ENCODE results near the gene AKIP1.

Gene AKIP1

DNA sequence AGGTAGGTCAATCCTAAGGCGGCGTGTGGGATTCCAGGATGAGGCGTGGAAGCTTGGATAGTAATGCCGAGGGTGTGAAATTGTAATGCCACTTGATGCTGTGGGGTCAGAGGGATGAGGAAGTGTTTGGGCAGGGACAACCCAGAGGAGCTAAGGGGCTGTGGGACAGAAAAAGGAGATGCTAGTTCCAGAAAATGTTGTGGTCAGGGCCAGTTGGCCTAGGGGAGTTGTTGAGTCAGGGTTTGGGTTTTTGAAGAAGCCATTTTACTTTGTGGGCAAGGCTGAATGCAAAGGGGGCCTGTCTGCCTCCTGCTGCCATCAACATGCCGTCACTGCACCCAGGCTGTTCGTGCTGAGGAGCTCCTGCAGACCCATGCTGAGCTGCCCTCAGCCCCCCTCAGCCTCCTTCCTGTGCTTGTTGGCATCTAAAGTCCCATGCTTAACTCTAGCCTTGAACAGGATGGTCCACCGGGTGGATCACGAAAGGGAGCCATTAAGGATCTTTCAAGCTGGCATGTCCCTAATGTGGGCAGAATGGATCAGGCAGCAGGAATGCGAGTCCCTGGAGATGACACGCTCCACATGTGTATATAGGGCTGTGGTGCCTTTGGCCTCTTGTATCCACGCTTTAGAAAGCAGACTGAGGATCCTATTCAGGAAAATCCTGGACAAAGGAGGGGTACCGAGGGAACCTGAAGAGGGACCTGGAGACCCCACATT is 19.6 kb downstream of the AKIP1 start:
- no peaks in the 10 kb centered on the region for H3K79me1 ChIP-seq (replicated peaks; ENCODE audit: low read length, poor library complexity, severe bottlenecking)
- no peak overlapping the region for H2BK15ac ChIP-seq (ENCODE audit: low read depth, poor library complexity, severe bottlenecking)
- H2AK5ac ChIP-seq (ENCODE audit: low read length, severe bottlenecking), result no peak overlapping the region
- H3K23ac ChIP-seq (ENCODE audit: low read length in 2 of 2), result no peak overlapping the region
- WGBS, result 94% methylated on average over 12 of the region's 12 CpGs
- no peak for DNase-seq
- no peak overlapping the region for H3K9ac ChIP-seq (ENCODE audit: low read length)
- H3K4me1 ChIP-seq (ENCODE audit: control insufficient read depth, insufficient read depth, low read depth, low read length), result peaks cover 9% of the 10 kb centered on the region
- no peak overlapping the region for H2BK5ac ChIP-seq (ENCODE audit: low read depth, low read length, poor library complexity, severe bottlenecking)
- no peaks in the 10 kb centered on the region for H3K9me3 ChIP-seq (ENCODE audit: control insufficient read depth, low read length)
- H2AFZ ChIP-seq (ENCODE audit: low read depth, low read length), result no peak overlapping the region
- no peaks in the 10 kb centered on the region for H3K27me3 ChIP-seq (ENCODE audit: control insufficient read depth in 1 of 2, insufficient read depth in 1 of 2, low read length in 2 of 2)
- H3K18ac ChIP-seq (ENCODE audit: low read depth in 1 of 2, low read length in 2 of 2), result peak overlapping the region in 1 of 2 experiments; percentile 1
- H2BK12ac ChIP-seq (ENCODE audit: low read length in 2 of 2), result peak overlapping the region; percentile 21 to 30
- H2BK120ac ChIP-seq (ENCODE audit: low read depth, low read length), result no peak overlapping the region
- H4K8ac ChIP-seq (ENCODE audit: low read length), result no peak overlapping the region
- peaks cover under 1 to 7% of the 10 kb centered on the region in 2 experiments for H3K36me3 ChIP-seq (ENCODE audit: control insufficient read depth in 1 of 2, insufficient read depth in 2 of 2, low read depth in 1 of 2, low read length in 2 of 2)
- no peak overlapping the region for H3K4me3 ChIP-seq (ENCODE audit: insufficient read depth in 1 of 2, low read depth in 1 of 2, low read length in 2 of 2)
- no peak overlapping the region for H3K4ac ChIP-seq (ENCODE audit: low read depth in 1 of 2, low read length in 2 of 2)
- no peak overlapping the region for H4K91ac ChIP-seq (ENCODE audit: low read length)
- no peak overlapping the region for H3K4me2 ChIP-seq (ENCODE audit: low read length, poor library complexity, severe bottlenecking)
- H3K14ac ChIP-seq (ENCODE audit: low read length in 2 of 2), result peak overlapping the region in 1 of 2 experiments; percentile 0
- H3K27ac ChIP-seq (ENCODE audit: low read length, poor library complexity, severe bottlenecking), result no peak overlapping the region

DNA sequence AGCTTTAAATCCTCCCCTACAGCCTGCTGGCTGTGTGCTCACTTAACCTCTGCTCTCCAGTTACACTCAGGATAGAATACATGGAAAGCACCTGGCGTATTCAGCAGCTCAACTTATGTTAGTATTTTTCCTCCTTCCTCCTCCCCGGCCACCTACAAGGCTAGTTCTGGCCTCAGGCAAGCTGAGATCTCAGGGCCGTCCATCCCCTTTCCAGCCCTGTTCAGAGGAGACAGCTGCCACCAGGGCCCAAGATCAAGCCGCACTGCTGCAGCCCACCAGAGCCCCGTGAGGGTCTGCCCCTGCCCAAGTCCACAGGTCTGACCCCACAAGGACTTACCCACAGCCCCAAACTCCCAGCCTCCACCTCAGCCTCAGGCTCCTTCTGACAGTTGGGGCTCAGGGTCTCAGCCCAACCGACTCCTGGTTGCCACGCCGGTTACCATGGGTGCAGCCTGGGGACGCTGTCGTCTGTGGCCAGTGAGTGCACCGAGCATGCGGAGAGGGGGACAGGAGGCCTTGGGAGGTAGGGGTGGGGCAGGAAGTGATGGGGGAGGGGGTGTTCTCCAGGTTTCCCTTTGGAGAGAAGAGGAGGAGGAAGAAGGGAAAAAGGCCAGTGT is 21.7 kb downstream of the AKIP1 start, which contains the start of gene C11orf16:
C11orf16 (minus strand) TSS at position 384 of the 617 bp plus-strand sequence. CDS start 639 bp downstream, outside the sequence.
- Histone ChIP-seq H4K8ac (ENCODE audit: low read length) (no peak within 1 kb of the TSS), H3K27ac (ENCODE audit: low read length, poor library complexity, severe bottlenecking) (no peak within 1 kb of the TSS), H3K23ac (ENCODE audit: low read length in 2 of 2) (no peak within 1 kb of the TSS), H2AFZ (ENCODE audit: low read depth, low read length) (no peak within 1 kb of the TSS), H3K9me3 (ENCODE audit: control insufficient read depth, low read length) (no peaks in the 10 kb centered on the region), H3K4me3 (ENCODE audit: insufficient read depth in 1 of 2, low read depth in 1 of 2, low read length in 2 of 2) (no peak within 1 kb of the TSS), H4K91ac (ENCODE audit: low read length) (peak within 1 kb of the TSS; percentile 84), H2BK12ac (ENCODE audit: low read length in 2 of 2) (peak within 1 kb of the TSS; percentile 95 to 96), H2AK5ac (ENCODE audit: low read length, severe bottlenecking) (peak within 1 kb of the TSS; percentile 60), H3K4me1 (ENCODE audit: control insufficient read depth, insufficient read depth, low read depth, low read length) (peaks cover 11% of the 10 kb centered on the region), H3K9ac (ENCODE audit: low read length) (no peak within 1 kb of the TSS), H2BK120ac (ENCODE audit: low read depth, low read length) (no peak within 1 kb of the TSS), H3K4me2 (ENCODE audit: low read length, poor library complexity, severe bottlenecking) (no peak within 1 kb of the TSS), H3K79me1 (replicated peaks; ENCODE audit: low read length, poor library complexity, severe bottlenecking) (no peaks in the 10 kb centered on the region), H3K14ac (ENCODE audit: low read length in 2 of 2) (peak within 1 kb of the TSS in 1 of 2 experiments; percentile 89), H3K36me3 (ENCODE audit: control insufficient read depth in 1 of 2, insufficient read depth in 2 of 2, low read depth in 1 of 2, low read length in 2 of 2) (no peaks in the 10 kb centered on the region), H3K4ac (ENCODE audit: low read depth in 1 of 2, low read length in 2 of 2) (peak within 1 kb of the TSS in 1 of 2 experiments; percentile 18), H2BK5ac (ENCODE audit: low read depth, low read length, poor library complexity, severe bottlenecking) (peak within 1 kb of the TSS; percentile 23), H2BK15ac (ENCODE audit: low read depth, poor library complexity, severe bottlenecking) (peak within 1 kb of the TSS; percentile 65), H3K18ac (ENCODE audit: low read depth in 1 of 2, low read length in 2 of 2) (peak within 1 kb of the TSS; percentile 37 to 68), H3K27me3 (ENCODE audit: control insufficient read depth in 1 of 2, insufficient read depth in 1 of 2, low read length in 2 of 2) (no peaks in the 10 kb centered on the region)
- WGBS, result 87% methylated on average over 12 of the region's 12 CpGs
- no peak for DNase-seq

DNA sequence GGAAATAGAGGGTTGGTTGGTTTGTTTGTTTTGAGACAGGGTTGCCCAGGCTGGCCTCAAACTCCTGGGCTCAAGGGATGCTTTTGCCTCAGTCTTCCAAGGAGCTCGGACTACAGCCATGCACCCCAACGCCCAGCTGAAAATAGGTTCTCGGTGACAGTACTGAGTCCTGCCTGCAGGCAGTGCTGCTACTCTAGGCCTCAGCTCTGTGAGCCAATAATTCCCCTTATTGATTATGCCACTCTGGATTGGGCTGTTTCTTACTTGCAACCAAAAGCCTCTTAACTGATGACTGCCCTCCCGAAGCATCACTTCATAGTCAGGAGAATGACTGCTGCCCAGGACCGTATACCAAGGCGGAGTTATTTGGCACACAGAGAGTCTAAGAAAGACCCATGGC is 22.9 kb downstream of the AKIP1 start:
- no peak overlapping the region for H4K8ac ChIP-seq (ENCODE audit: low read length)
- H3K9me3 ChIP-seq (ENCODE audit: control insufficient read depth, low read length), result no peaks in the 10 kb centered on the region
- H3K4ac ChIP-seq (ENCODE audit: low read depth in 1 of 2, low read length in 2 of 2), result no peak overlapping the region
- H3K14ac ChIP-seq (ENCODE audit: low read length in 2 of 2), result no peak overlapping the region
- no peak overlapping the region for H3K23ac ChIP-seq (ENCODE audit: low read length in 2 of 2)
- H3K27ac ChIP-seq (ENCODE audit: low read length, poor library complexity, severe bottlenecking), result no peak overlapping the region
- H2BK15ac ChIP-seq (ENCODE audit: low read depth, poor library complexity, severe bottlenecking), result no peak overlapping the region
- H4K91ac ChIP-seq (ENCODE audit: low read length), result no peak overlapping the region
- H2BK12ac ChIP-seq (ENCODE audit: low read length in 2 of 2), result peak overlapping the region in 1 of 2 experiments; percentile 95
- H3K9ac ChIP-seq (ENCODE audit: low read length), result no peak overlapping the region
- H2AFZ ChIP-seq (ENCODE audit: low read depth, low read length), result no peak overlapping the region
- peak overlapping the region; percentile 0 to 34 for H3K18ac ChIP-seq (ENCODE audit: low read depth in 1 of 2, low read length in 2 of 2)
- H3K36me3 ChIP-seq (ENCODE audit: control insufficient read depth in 1 of 2, insufficient read depth in 2 of 2, low read depth in 1 of 2, low read length in 2 of 2), result no peaks in the 10 kb centered on the region
- peaks cover 11% of the 10 kb centered on the region for H3K4me1 ChIP-seq (ENCODE audit: control insufficient read depth, insufficient read depth, low read depth, low read length)
- no peak overlapping the region for H3K4me2 ChIP-seq (ENCODE audit: low read length, poor library complexity, severe bottlenecking)
- H2AK5ac ChIP-seq (ENCODE audit: low read length, severe bottlenecking), result no peak overlapping the region
- 92% methylated on average over 6 of the region's 6 CpGs for WGBS
- peak overlapping the region; percentile 23 for H2BK5ac ChIP-seq (ENCODE audit: low read depth, low read length, poor library complexity, severe bottlenecking)
- no peak overlapping the region for H2BK120ac ChIP-seq (ENCODE audit: low read depth, low read length)
- no peaks in the 10 kb centered on the region for H3K27me3 ChIP-seq (ENCODE audit: control insufficient read depth in 1 of 2, insufficient read depth in 1 of 2, low read length in 2 of 2)
- H3K79me1 ChIP-seq (replicated peaks; ENCODE audit: low read length, poor library complexity, severe bottlenecking), result no peaks in the 10 kb centered on the region
- peak; percentile 17 for DNase-seq
- no peak overlapping the region for H3K4me3 ChIP-seq (ENCODE audit: insufficient read depth in 1 of 2, low read depth in 1 of 2, low read length in 2 of 2)

DNA sequence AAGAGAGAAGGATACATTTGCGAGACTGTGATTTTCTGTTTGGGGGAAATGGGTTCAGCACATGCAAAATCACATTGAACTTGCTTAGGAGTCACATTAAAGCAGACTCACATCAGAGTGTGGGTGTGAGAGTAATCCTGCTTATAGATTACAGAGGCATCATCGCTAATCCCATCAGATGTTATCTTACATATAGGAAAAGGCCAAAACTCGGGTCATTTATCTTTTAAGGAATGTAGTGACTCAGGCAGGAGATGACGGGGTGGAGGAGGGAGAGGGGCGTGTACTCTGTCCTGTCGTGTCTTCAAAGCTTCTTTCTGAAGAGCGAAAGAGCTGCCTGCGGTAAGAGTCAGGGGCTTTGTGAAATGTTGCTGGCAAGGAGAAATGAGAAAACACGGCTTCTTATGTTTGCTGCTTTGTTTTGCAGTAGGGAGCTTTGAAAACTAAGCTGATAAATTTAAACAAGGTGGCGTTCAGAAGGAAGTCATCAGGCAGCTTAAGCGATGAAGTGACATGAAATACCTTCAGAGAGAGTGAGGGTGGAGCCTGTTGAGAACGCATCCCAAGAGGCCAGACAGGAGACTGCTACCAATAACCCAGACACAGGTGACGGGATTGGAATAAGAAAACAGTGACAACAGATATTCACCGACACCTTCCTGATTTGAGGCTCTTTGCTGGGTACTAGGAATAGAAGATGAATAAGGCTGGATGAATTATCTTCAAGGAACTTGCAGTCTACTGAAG is 23.9 kb downstream of the AKIP1 start:
- Histone ChIP-seq H3K4me2 (ENCODE audit: low read length, poor library complexity, severe bottlenecking) (peak overlapping the region; percentile 7), H2BK5ac (ENCODE audit: low read depth, low read length, poor library complexity, severe bottlenecking) (no peak overlapping the region), H3K4ac (ENCODE audit: low read depth in 1 of 2, low read length in 2 of 2) (no peak overlapping the region), H2AFZ (ENCODE audit: low read depth, low read length) (no peak overlapping the region), H3K27ac (ENCODE audit: low read length, poor library complexity, severe bottlenecking) (no peak overlapping the region), H4K8ac (ENCODE audit: low read length) (no peak overlapping the region), H3K9me3 (ENCODE audit: control insufficient read depth, low read length) (no peaks in the 10 kb centered on the region), H3K4me3 (ENCODE audit: insufficient read depth in 1 of 2, low read depth in 1 of 2, low read length in 2 of 2) (peak overlapping the region in 1 of 2 experiments; percentile 52), H2BK12ac (ENCODE audit: low read length in 2 of 2) (peak overlapping the region in 1 of 2 experiments; percentile 21), H3K36me3 (ENCODE audit: control insufficient read depth in 1 of 2, insufficient read depth in 2 of 2, low read depth in 1 of 2, low read length in 2 of 2) (no peaks in the 10 kb centered on the region), H4K91ac (ENCODE audit: low read length) (no peak overlapping the region), H3K23ac (ENCODE audit: low read length in 2 of 2) (no peak overlapping the region), H3K4me1 (ENCODE audit: control insufficient read depth, insufficient read depth, low read depth, low read length) (peaks cover 11% of the 10 kb centered on the region), H3K14ac (ENCODE audit: low read length in 2 of 2) (no peak overlapping the region), H3K79me1 (replicated peaks; ENCODE audit: low read length, poor library complexity, severe bottlenecking) (no peaks in the 10 kb centered on the region), H3K18ac (ENCODE audit: low read depth in 1 of 2, low read length in 2 of 2) (peak overlapping the region in 1 of 2 experiments; percentile 28), H2BK120ac (ENCODE audit: low read depth, low read length) (no peak overlapping the region), H3K27me3 (ENCODE audit: control insufficient read depth in 1 of 2, insufficient read depth in 1 of 2, low read length in 2 of 2) (no peaks in the 10 kb centered on the region), H2BK15ac (ENCODE audit: low read depth, poor library complexity, severe bottlenecking) (no peak overlapping the region), H3K9ac (ENCODE audit: low read length) (peak overlapping the region; percentile 45), H2AK5ac (ENCODE audit: low read length, severe bottlenecking) (no peak overlapping the region)
- DNase-seq, result peak; percentile 92
- whole genome bisulfite sequencing, result 18% methylated on average over 14 of the region's 14 CpGs
